IPS-15b (cell line): ENCODE data around the gene RAP1GAP2.
"Not testable (repeated sequence)": the region's sequence is repeated elsewhere in the genome, so short reads cannot be mapped to it uniquely, and the experiment has no call there.

Experiments used
- H3K27me3 ChIP-seq: one replicate; pipeline ENCODE4 v1.6.1; 2013; ENCODE audit warnings: low read length; ENCODE audit not compliant: control insufficient read depth, insufficient read depth
- H3K36me3 ChIP-seq: one replicate; pipeline ENCODE4 v1.6.1; 2013; ENCODE audit warnings: low read length; ENCODE audit not compliant: control insufficient read depth, insufficient read depth
- H3K4me1 ChIP-seq: one replicate; pipeline ENCODE4 v1.6.1; 2013; ENCODE audit warnings: mild to moderate bottlenecking, low read length; ENCODE audit not compliant: control insufficient read depth, insufficient read depth
- H3K4me3 ChIP-seq: one replicate; pipeline ENCODE4 v1.5.1; 2013; ENCODE audit warnings: low read depth, low read length
- H3K9ac ChIP-seq: one replicate; pipeline ENCODE4 v1.6.1; 2013; ENCODE audit warnings: low read depth, mild to moderate bottlenecking, low read length
- H3K9me3 ChIP-seq: one replicate; pipeline ENCODE4 v1.6.1; 2013; ENCODE audit warnings: mild to moderate bottlenecking, low read length; ENCODE audit not compliant: control insufficient read depth, insufficient read depth

The RAP1GAP2 gene

DNA sequence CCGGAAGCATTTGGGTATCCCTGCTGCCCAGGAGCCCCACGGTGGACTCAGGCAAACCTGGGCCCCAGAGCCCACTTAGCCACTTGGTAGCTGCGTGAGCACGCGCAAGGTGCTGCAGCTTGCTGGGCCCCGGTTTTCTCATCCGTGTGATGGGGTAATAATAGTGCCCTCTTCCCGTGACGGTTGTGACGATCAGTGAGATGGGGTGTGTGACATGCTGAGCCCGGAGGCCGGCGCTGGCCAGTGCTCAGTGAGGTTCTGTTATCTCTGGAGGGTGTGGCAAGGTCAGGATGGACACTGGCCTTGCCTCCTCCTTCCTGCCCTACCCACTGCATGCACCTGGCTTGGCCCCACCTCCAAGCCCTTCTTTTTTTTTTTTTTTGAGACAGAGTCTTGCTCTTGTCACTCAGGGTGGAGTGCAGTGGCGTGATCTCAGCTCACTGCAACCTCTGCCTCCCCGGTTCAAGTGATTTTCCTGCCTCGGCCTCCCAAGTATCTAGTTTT, 82.6 kb downstream of the RAP1GAP2 start:
- H3K36me3 ChIP-seq: peaks cover 3% of the 10 kb centered on the region
- H3K4me1 ChIP-seq: peaks cover 15% of the 10 kb centered on the region
- H3K9me3 ChIP-seq: no peaks in the 10 kb centered on the region
- no peak overlapping the region for H3K9ac ChIP-seq
- H3K27me3 ChIP-seq: no peaks in the 10 kb centered on the region
- H3K4me3 ChIP-seq: no peak overlapping the region

DNA sequence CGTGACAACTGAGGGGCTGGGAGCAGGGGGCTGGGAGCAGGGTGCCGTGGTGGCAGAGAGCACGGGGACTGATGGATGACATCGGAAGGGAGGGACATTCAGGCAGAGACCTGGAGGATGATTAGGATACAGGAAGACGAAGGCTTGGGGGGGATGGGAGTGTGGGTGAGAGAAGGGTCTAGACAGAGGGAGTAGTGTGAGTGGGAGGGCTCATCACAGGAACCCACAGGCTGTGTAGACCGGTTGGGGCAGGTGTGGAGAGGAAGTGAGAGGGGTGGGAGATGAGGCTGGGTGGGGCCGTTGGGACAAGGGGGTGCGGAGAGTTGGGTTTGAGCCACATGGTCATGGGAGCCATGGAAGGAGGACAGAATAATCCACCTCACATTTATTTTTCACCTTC, 83.8 kb downstream of the RAP1GAP2 start:
- H3K27me3 ChIP-seq: no peaks in the 10 kb centered on the region

DNA sequence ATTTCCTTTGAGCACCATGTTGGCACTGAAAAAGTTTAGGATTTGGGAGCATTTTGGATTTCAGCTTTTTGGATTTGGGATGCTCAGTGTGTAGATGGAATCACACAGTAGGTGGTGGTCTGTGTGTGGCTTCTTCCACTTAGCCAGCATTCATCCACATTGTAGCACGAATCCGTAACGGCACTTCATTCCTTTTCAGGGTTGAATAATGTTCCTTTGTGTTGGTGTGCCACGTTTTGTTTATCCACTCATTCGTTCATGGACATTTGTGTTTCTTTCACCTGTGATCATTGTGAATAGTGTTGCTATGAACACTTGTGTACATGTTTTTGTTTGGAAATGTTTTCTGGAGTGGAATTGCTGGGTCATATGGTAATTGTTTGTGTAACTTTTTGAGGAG, 85.1 kb downstream of the RAP1GAP2 start:
- no peak overlapping the region for H3K4me3 ChIP-seq
- peaks cover 8% of the 10 kb centered on the region for H3K4me1 ChIP-seq
- no peak overlapping the region for H3K9ac ChIP-seq
- no peaks in the 10 kb centered on the region for H3K9me3 ChIP-seq
- H3K36me3 ChIP-seq: peaks cover 6% of the 10 kb centered on the region
- H3K27me3 ChIP-seq: no peaks in the 10 kb centered on the region

More for the DNA sequence above, 83.8 kb downstream of the RAP1GAP2 start:
- Histone ChIP-seq H3K9ac (no peak overlapping the region), H3K9me3 (no peaks in the 10 kb centered on the region), H3K36me3 (peaks cover 3% of the 10 kb centered on the region), H3K4me3 (no peak overlapping the region), H3K4me1 (peaks cover 10% of the 10 kb centered on the region)

DNA sequence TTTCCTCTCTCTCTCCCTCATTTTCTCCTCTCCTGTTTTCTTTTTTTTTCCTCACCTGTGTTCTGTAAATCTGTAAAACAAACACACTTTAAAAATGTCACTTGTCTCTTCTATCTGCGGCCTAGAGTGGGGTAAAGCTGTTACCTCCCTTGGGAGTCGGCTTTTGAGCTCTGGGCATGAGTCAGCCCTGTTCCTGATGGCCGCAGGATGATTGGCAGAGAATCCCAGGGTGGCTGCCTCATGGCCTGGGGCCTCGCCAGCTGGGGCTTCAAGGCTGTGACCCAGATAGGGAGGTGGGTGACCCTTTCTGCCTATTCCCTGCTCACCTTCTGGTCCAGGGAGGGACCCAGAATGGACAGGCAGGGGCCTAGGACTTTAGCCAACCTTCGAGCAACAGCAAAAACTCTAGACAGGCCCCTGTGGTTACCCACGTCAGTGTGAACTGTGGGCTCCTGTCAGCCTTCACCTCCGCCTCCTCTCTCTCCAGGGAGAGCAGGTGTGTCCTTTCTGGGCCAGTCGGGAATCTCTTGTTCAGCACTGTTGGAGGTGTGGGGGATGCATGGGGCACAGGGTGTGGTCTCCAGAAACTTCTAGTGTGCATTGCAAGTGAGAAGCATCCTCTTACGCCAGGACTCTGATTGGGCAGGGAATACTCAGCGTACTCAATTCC, 87.4 kb downstream of the RAP1GAP2 start:
- Histone ChIP-seq H3K4me3 (no peak overlapping the region), H3K9me3 (no peaks in the 10 kb centered on the region), H3K4me1 (peaks cover 6% of the 10 kb centered on the region), H3K27me3 (no peaks in the 10 kb centered on the region), H3K36me3 (peaks cover 3% of the 10 kb centered on the region), H3K9ac (peak overlapping the region; percentile 47)

DNA sequence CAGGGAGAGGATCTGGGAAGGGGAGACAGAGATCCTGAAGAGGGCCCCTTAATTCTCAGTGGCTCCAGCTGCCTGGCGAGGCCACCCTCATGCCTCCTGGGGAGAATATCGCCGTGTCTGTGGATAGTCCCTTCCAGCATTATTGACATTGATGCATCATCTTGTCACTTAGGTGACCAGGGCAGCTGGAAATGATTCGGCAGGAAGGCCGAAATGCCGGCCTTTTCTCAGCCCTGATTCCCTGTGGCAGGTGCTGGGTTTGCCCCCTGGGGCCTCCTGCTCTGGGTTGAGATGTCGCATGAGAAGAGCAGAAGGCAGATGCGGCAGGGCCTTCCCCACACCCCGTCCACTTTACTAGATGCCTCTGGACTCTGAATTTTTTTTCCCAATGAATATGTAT, 89.5 kb downstream of the RAP1GAP2 start:
- Histone ChIP-seq H3K27me3 (no peaks in the 10 kb centered on the region), H3K9me3 (no peaks in the 10 kb centered on the region), H3K4me3 (no peak overlapping the region), H3K36me3 (peaks cover 6% of the 10 kb centered on the region), H3K4me1 (peaks cover 6% of the 10 kb centered on the region), H3K9ac (no peak overlapping the region)

DNA sequence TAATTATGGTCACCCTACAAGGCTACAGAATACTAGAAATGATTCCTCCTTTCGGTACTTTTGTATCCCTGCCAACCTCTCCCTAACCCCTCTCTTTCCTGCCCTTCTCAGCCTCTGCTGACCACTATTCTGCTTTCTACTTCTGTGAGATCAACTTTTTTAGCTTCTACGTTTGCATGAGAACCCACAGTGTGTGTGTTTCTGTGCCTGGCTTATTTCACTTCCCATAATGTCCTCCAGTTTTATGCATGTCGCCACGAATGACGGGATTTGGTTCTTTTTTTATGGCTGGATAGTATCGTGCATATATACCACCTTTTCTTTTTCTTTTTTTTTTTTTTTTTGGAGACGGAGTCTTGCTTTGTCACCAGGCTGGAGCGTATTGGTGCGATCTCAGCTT, 92.1 kb downstream of the RAP1GAP2 start:
- H3K4me1 ChIP-seq: peaks cover 7% of the 10 kb centered on the region
- no peaks in the 10 kb centered on the region for H3K27me3 ChIP-seq
- peaks cover 6% of the 10 kb centered on the region for H3K36me3 ChIP-seq
- no peaks in the 10 kb centered on the region for H3K9me3 ChIP-seq
- no peak overlapping the region for H3K4me3 ChIP-seq
- H3K9ac ChIP-seq: no peak overlapping the region

DNA sequence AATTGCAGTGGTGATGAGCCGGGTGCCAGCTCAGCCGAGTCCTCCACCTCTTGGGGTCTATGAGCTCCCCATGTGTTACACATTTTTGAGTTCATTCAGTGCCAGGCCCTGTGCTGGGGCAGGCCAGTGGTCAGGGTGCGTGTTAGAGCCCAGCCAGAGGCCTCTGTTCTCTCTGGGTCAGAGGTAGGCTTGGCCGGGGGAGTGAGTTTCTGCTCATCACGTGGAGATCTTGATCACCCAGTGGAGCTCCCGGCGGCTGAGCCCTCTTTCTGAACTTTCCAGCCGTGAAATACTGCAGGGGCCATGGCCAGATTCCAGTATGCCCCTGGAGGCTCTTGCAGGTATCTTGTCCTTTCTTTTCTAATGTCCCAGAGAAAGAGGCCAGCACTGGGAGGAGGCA, 93.0 kb downstream of the RAP1GAP2 start:
- Histone ChIP-seq H3K9me3 (no peaks in the 10 kb centered on the region), H3K9ac (no peak overlapping the region), H3K27me3 (no peaks in the 10 kb centered on the region), H3K36me3 (peaks cover 6% of the 10 kb centered on the region), H3K4me1 (peaks cover 2% of the 10 kb centered on the region), H3K4me3 (no peak overlapping the region)

DNA sequence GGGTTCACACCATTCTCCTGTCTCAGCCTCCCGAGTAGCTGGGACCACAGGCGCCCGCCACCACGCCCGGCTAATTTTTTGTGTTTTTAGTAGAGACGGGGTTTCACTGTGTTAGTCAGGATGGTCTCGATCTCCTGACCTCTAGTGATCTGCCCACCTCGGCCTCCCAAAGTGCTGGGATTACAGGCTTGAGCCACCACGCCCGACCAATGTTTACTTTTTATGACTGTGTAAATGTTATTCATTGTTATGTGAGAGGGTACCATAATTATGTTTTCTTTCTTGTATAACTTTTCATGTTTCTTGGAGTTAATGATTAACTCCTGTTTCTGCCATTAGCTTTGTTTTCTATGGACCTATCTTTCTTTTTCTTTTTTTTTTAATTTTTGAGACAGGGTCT, 94.5 kb downstream of the RAP1GAP2 start:
- H3K27me3 ChIP-seq, H3K4me3 ChIP-seq, H3K36me3 ChIP-seq, H3K9me3 ChIP-seq, H3K4me1 ChIP-seq, H3K9ac ChIP-seq: not testable (repeated sequence)

DNA sequence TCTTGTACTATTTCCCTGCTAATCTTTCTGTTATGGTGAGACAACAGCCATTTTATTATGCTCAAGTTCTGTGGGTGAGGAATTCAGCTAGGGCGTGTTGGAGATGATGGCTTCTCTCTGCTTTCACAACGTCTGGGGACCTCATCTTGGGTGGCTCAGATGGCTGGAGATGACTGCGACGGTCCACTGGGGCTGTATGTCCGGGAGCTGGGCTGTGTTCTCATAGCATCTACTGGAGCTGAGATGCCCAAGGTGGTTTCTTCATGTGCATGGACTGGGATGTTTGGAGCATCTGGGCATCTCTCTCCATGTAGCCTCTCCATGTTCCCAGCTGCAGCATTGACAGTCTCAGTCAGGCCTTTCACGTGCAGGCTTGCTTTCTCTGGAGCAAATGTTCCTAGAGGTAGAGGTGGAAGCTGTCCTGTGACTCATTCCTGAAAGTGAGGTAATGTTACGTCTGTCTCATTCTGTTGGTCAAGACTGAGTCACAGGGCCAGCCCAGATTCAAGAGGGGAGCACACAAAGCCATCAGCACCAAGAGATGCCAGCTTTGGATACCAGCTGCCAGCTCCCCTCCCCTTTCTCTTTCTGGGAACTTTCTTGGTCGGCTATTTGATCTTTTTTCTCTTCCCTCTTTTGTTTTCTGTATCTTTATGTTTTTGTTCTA, 96.2 kb downstream of the RAP1GAP2 start:
- Histone ChIP-seq H3K9me3 (no peaks in the 10 kb centered on the region), H3K9ac (no peak overlapping the region), H3K4me3 (no peak overlapping the region), H3K36me3 (peaks cover 3% of the 10 kb centered on the region), H3K4me1 (peaks cover 2% of the 10 kb centered on the region), H3K27me3 (no peaks in the 10 kb centered on the region)

DNA sequence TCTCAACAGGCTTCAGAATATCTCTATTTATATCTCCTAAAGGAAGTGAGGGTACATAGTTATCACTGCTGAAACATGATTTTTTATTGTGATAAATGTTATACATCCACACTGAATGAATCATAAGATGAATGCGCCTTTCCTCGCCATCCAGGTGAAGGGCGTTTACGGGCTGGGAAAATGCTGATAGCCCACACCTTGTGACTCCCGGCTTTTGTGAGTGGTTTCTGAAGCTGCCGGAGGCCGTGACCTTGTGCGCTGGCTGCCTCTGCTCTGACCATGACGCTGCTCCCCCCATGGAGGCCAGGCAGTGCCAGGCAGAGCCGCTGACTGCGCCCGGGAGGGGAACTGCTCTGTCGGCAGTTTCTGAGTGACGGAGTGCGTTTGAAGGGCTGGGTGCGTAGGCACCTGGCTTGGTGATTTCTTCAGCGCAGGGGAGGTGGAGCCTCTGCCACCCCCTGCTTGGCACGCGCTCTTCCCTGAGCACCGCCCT, 97.2 kb downstream of the RAP1GAP2 start:
- Histone ChIP-seq H3K9ac (no peak overlapping the region), H3K36me3 (peaks cover 3% of the 10 kb centered on the region), H3K27me3 (no peaks in the 10 kb centered on the region), H3K4me3 (no peak overlapping the region), H3K9me3 (no peaks in the 10 kb centered on the region), H3K4me1 (peaks cover 2% of the 10 kb centered on the region)

DNA sequence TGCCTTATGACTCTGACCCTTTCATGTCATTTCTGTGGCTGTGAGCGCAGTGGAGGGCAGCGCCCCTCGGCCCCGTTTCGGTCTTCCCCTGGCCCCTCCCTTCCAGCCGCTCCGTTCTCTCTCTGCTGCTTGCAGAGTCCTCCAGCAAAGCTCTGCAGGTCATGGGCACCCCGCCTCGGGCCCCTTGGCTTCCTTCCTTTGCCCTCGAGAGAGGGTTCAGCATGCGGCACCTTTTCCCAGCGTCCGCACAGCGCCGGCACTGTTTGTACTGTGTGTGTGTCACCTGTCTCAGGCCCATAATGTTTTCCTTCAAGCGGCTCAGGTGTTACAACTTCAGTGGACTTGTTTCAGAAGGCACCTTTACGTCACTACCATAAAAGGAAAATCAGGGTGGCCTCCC, 98.5 kb downstream of the RAP1GAP2 start:
- H3K9ac ChIP-seq: no peak overlapping the region
- H3K4me1 ChIP-seq: peaks cover 2% of the 10 kb centered on the region
- peaks cover 2% of the 10 kb centered on the region for H3K36me3 ChIP-seq
- H3K9me3 ChIP-seq: no peaks in the 10 kb centered on the region
- no peaks in the 10 kb centered on the region for H3K27me3 ChIP-seq
- H3K4me3 ChIP-seq: no peak overlapping the region

DNA sequence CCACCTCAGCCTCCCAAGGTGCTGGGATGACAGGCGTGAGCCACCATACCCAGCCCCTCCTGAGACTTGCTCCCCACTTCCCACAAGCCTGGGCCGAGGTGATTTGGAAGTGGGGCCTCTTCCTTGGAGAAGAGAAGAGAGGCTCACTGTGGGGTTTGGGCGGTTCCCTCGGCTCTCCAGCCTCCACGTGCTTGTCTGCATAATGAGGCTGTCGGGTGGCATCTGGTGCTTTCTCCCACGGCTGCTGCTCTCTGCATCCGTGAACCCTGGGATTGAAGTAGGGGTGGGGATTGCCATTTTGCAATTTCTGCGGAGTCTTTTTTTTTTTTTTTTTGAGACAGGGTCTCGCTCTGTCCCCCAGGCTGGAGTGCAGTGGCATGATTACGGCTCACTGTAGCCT, 101.4 kb downstream of the RAP1GAP2 start:
- Histone ChIP-seq H3K4me3 (no peak overlapping the region), H3K4me1 (no peaks in the 10 kb centered on the region), H3K36me3 (peaks cover 2% of the 10 kb centered on the region), H3K9me3 (no peaks in the 10 kb centered on the region), H3K9ac (no peak overlapping the region), H3K27me3 (no peaks in the 10 kb centered on the region)
